Pulmonary artery endothelial cell (primary cell): ENCODE data around the gene SPOP. TPM values are rescaled to one million over a fixed set of nuclear protein-coding genes. Genes with fewer than 3 reads are reported as not detected.
"Not testable (repeated sequence)": the region's sequence is repeated elsewhere in the genome, so short reads cannot be mapped to it uniquely, and the experiment has no call there.

Experiments used
- DNase-seq: peaks from one replicate; pipeline ENCODE4 v3.0.0-alpha.2; 2011; ENCODE audit warnings: low read depth, low spot score
- total RNA-seq: library from RNA; depleted of rRNA; stranded (reverse); fragments of >200 nt; gene quantifications from 2 replicates; pipeline ENCODE4 v1.2.3, GENCODE V29; 2014

Gene SPOP
- total RNA-seq, 1 donor from 2014 or later: 107 TPM

DNA sequence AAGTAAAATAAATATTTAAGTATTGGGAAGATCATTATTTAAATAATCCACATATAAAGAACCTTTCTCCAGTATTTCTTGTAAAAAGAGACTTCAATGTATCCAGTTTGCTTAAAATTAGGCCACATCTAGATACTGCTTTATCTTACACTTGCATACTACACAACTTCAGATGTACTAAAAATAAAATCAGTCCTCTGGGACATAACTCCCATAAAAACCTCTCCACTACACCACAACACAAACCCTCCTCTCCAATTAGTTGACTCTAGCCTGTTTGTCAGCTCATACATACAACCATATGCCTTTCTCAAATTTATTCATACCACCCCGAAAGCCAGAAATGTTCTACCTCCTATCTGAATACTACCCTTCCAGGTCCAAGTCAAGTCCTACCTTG is 21.6 kb downstream of the SPOP start:
- no peak for DNase-seq

DNA sequence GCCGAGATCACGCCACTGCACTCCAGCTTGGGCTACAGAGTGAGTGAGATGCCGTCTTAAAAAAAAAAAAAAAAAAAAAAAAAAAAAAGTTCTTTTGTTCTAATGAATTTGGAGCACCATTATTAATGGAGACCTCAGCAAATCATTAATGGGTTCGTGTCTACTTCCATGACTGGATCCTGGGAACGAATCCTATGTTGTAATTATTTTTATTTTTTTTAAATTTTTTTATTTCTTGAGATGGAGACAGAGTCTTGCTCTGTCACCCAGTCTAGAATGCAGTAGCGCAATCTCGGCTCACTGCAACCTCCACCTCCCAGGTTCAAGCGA is 30.7 kb downstream of the SPOP start:
- no peak for DNase-seq

DNA sequence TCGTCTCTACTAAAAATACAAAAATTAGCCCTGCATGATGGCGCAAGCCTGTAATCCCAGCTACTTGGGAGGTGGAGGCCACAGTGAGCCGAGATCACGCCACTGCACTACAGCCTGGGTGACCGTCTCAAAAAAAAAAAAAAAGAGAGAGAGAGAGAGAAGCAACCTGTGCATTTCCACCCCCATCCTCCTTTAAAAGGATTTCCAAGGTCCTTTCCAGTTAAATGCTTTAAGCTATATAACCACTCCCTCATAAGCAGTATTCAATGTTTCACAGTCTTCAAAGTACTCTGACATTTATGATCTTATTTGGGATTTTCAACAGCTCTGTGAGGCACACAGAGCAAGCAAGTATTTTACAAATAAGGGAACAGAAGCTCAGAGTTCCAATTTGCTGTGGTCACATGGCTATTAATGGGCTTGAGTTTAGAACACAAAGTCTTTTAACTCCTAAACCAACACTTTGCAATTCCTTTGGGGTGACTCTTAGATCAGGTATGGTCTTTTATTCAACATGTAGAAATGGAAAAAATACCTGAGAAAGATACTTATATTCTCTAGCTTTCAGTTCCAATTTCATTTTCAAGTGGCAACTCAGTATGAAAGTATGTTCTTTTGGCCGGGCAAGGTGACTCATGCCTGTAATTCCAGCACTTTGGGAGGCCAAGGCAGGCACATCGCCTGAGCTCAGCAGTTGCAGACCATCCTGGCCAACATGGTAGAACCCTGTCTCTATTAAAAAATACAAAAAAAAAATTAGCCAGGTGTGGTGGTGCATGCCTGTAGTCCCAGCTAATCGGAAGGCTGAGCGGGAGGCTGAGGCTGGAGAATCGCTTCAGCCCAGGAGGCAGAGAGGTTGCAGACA is 31.3 kb downstream of the SPOP start:
- DNase-seq: no peak

DNA sequence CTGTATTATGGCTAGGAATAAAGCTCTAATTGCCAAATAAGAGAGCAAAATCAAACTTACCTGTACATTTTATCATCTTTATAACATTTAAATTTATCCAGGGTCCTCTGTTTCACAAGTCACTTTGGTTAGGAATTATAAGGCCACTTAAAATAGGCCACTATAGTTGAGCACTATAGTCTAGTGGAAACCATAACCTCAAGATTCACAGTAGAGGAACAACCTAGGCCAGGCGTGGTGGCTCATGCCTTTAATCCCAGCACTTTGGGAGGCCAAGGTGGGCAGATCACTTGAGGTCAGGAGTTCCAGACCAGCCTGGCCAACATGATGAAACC is 31.9 kb downstream of the SPOP start:
- DNase-seq: not testable (repeated sequence)

DNA sequence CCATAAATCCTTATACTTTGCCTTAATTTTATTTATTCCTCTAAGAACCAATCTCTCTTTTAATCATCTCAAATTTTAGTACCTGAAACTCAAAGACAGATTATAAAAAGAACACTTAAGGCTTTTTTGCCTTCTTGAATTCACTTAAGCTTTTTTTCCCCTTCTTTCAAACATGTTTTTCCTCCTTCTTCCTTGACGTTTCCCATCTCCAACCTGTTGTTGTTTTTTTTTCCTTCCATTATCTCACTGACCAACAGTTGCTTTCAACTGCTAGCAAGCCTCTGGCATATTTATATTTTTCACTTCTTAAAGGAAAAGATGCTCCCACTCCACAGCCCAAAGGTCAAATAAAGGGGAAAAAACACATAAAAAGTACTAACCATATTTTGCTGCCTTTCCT is 32.2 kb downstream of the SPOP start:
- DNase-seq: no peak

DNA sequence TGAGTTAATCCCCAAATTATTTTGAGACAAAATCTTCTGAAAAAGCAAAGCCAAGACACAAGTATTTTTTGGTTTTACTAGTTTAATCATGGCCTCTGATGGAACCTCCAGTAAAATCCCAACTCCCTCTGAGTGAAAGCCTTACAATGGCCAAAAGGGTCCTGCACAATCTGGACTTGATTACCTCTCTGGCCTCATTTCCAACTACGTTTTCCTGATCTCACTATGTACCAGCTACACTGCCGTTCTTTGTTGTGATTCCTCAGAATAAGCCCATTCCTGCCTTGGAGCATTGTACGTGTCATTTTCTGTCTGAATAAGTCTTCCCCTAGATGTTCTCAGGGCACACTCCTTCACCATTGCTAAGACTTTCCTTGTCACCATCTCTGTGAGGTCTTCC is 37.3 kb downstream of the SPOP start:
- no peak for DNase-seq

GRCh38 chr17:49638818-49639217 is 39.1 kb downstream of the SPOP start:
- no peak for DNase-seq

- no peak for DNase-seq
Observed at GRCh38 chr17:49637739-49638138, 40.2 kb downstream of the SPOP start.

DNA sequence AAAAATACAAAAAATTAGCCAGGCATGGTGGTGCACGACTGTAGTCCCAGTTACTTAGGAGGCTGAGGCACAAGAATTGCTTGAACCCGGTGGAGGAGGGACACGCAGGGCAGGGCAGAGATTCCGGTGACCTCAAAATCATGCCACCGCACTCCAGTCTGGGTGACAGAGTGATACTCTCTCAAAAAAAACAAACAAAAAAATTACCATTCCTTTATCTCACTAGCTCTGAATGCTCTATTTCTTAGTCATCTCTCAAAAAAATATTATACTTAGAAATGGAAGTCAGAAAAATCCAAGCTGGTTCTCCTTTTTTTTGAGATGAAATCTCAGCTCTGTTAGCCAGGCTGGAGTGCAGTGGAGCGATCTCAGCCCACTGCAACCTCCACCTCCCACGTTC is 40.8 kb downstream of the SPOP start:
- no peak for DNase-seq

- DNase-seq: no peak
Observed at GRCh38 chr17:49635121-49635520, 42.8 kb downstream of the SPOP start.

DNA sequence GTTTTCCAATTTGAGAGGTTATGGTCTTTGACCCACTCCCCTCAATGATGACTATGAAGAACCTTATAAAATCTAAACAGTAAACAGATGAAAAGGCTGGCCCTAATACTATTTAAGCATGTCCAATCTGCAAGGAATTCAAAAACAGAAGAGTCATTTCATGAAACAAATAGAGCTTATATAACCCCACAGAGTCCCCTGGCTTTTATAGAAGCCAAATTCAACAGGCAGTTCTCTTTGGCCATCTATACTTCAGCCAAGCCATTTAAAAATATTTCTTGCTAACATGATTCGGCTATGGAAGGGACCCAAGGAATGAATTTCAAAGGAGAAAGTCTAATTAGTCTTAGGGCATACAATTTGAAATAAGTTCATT is 43.4 kb downstream of the SPOP start:
- DNase-seq: no peak

GRCh38 chr17:49633762-49634484 is 44.0 kb downstream of the SPOP start:
- no peak for DNase-seq

DNA sequence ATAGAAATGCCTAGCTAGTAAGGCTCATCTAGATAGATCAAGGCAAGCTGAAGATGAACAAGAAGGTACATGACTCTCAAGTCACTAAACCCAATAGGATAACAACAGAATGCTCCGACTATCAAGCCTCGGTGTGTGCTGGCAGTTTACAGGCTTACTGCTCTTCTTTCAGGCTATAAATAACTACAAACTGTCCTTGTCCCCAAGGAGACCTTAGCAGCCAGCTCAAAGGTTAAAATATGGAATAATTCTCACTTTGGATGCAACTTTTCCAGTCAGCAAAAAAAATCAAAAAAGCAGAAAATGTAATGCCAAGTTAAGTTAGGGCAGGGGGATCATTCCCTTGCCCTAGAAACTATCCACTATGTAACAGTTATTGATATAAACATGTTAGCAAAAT is 44.6 kb downstream of the SPOP start:
- DNase-seq: no peak

DNA sequence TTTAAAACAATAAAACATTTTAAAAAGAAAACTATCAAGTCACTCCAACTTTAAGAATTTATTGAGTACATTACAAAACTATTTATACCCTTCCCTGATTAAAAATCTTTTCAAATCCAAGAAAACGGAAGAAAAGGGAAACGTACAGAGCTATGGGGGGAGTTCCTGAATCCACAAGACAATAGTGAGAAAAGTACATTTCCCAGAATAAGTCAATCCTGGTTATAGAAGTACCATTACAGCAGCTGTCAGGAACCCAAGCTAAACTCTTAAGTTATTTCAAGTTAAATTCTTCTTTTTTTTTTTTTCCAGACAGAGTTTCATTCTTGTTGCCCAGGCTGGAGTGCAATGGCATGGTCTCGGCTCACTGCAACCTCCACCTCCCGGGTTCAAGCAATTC is 45.7 kb downstream of the SPOP start:
- DNase-seq: no peak

- DNase-seq: no peak
Observed at GRCh38 chr17:49631496-49631895, 46.4 kb downstream of the SPOP start.

DNA sequence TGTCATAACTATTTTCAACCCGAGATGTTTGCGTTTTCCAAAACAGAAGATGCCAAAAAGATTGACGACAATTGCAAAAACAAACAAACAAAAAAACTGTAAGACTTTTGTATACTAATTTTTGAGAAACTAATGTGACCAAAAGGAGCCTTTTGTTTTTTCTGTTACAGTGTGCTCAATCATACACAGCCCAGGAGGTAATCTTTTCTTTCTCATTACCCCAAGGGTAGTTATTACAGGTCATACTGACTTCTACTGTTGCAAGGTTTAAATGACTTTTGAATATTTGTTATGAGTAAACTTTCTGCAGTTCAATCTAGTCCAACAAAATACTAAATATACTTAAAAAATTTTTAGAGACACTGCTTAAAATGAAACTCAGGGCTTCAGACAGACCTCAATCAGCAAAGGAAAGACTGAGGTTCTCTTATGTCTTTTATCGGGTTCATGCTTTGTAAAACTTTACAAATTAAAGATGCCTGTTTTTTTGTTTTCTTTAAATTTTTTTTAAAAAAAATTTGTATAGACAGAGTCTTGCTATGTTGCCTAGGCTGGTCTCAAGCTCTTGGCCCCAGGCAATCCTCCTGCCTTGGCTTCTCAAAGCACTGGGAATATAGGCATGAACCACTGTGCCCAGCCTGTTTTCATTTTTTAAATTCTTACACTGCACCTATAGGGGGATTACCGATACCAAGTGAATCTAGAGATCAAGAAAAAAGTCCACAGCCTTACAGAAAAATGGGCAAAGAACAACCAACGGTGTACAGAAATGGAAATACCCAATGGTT is 47.6 kb downstream of the SPOP start:
- no peak for DNase-seq

DNA sequence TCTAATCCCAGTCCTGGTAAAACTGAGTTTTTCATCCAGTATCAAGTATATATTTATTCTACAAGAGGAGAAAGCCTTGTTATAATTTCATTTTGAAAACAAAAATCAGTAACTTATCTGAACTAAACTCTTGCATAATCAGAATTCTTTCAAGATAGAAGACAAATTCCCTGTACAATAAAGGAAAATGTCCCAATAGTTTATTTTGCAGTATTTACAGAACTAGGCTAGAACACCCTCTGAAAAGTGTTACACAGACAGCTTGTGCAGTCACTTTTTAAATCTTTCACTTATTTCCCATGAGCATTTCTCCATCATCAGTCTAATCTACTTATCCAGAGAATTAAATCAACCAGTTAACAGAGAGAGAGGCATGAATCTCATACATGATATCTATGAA is 48.5 kb downstream of the SPOP start:
- DNase-seq: no peak

GRCh38 chr17:49624896-49625295 is 53.0 kb downstream of the SPOP start:
- DNase-seq: no peak

- no peak for DNase-seq
Observed at GRCh38 chr17:49621946-49622529, 55.9 kb downstream of the SPOP start.

- DNase-seq: no peak
Observed at GRCh38 chr17:49621420-49621819, 56.5 kb downstream of the SPOP start.

DNA sequence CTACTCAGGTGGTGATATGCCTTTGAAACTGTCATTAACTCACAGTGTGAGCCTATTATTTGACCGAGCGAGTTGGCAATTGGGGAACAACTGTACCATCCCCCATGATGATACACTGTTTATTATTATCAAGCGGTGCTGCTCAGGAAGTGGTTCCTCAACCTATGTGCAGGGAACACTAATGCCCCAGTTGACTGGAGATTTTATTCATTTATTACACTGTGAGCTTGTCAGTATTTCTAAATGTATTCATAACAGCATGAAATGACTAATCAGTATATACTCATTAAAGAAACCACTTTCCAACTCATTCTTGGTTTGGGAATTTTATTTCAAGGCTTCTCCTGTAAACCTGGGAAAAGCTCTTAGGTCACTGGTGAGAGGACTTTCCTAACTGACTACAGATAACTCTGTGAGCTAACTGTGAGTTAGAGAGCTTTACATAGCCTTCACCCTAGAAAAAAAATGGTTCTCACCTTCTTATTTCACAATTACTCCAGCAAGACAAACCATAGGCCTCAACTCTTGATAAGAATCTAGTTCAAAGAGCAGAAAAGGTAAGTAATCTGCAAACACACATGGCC is 59.8 kb downstream of the SPOP start:
- no peak for DNase-seq
